ENCODE results near the gene MLXIP.

MLXIP gene

DNA sequence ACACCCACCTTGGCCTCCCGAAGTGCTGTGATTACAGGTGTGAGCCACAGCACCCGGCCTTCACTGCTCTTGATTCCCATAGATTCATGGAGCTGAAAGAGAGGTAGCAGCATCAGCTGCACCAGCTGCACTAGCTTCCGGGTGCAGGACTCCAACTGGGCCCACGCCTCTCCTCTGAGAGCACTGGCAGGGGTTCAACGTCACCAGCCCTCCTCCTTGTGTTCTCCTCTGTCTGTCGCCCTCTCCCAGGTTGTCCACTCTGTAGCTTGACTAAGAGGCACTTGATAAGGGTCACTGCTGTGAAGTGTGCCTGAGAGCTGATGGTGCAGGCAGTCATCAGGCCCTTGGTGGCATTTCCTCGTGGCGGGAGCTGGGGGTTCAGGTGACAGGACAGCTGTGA, 28.3 kb downstream of the MLXIP start:
- no peaks in the 10 kb centered on the region for H3K9me2 ChIP-seq (replicated peaks; ENCODE audit: insufficient read depth, low read length)
- no peaks in the 10 kb centered on the region for H3K9me3 ChIP-seq (ENCODE audit: insufficient read depth, low read length)
- H3K9ac ChIP-seq (ENCODE audit: low read length), result no peak overlapping the region
- H3K79me2 ChIP-seq (ENCODE audit: insufficient read depth, low read length), result peaks cover 83% of the 10 kb centered on the region
- TF ChIP-seq, protein P1, sequence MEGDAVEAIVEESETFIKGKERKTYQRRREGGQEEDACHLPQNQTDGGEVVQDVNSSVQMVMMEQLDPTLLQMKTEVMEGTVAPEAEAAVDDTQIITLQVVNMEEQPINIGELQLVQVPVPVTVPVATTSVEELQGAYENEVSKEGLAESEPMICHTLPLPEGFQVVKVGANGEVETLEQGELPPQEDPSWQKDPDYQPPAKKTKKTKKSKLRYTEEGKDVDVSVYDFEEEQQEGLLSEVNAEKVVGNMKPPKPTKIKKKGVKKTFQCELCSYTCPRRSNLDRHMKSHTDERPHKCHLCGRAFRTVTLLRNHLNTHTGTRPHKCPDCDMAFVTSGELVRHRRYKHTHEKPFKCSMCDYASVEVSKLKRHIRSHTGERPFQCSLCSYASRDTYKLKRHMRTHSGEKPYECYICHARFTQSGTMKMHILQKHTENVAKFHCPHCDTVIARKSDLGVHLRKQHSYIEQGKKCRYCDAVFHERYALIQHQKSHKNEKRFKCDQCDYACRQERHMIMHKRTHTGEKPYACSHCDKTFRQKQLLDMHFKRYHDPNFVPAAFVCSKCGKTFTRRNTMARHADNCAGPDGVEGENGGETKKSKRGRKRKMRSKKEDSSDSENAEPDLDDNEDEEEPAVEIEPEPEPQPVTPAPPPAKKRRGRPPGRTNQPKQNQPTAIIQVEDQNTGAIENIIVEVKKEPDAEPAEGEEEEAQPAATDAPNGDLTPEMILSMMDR (IDR thresholded peaks at IDR 0.05; ENCODE audit: insufficient read depth, low read length, poor library complexity, severe bottlenecking), result no peak
- TF ChIP-seq EZH2phosphoT487 (conservative IDR thresholded peaks at IDR 0.05; ENCODE audit: low read length), result no peak
- no peaks in the 10 kb centered on the region for H3F3A ChIP-seq (ENCODE audit: insufficient read depth)
- H2AFZ ChIP-seq (ENCODE audit: low read depth, low read length, severe bottlenecking), result no peak overlapping the region
- H3K27ac ChIP-seq (ENCODE audit: low read depth, low read length), result no peak overlapping the region
- H3K27me3 ChIP-seq (ENCODE audit: low read length), result no peaks in the 10 kb centered on the region
- peaks cover 4% of the 10 kb centered on the region; the same call in 1 of the 2 replicates for H4K20me1 ChIP-seq (ENCODE audit: low read depth, low read length)
- H3K4me3 ChIP-seq (ENCODE audit: insufficient read depth, low read length, poor library complexity, severe bottlenecking), result no peak overlapping the region
- no peak overlapping the region for H3K4me2 ChIP-seq (ENCODE audit: low read depth, low read length, poor library complexity, severe bottlenecking)
- H3K36me3 ChIP-seq (ENCODE audit: low read length), result no peaks in the 10 kb centered on the region

DNA sequence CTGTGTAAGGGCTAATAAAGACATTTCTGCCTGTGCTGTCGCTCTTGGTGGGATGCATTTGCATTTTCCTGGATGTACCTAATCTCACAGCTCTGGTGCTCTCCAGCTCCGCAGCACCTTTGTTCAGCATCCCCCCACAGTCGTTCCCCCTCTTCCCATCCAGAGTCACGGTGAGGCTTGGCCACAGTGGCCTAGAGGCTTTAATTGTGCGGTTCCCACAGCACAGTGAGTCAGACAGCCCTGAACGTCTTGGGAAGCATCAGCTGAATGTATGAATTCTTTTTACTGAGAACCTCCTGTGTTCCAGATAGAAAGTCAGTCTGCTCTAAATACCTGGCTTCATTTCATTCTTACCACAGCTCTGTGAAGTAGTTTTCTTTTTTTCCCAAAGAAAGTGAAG, 28.7 kb downstream of the MLXIP start:
- Histone ChIP-seq H3K9me3 (ENCODE audit: insufficient read depth, low read length) (no peaks in the 10 kb centered on the region), H3K27ac (ENCODE audit: low read depth, low read length) (no peak overlapping the region), H3K27me3 (ENCODE audit: low read length) (no peaks in the 10 kb centered on the region), H4K20me1 (ENCODE audit: low read depth, low read length) (peaks cover 4% of the 10 kb centered on the region; the same call in 1 of the 2 replicates), H3K36me3 (ENCODE audit: low read length) (no peaks in the 10 kb centered on the region), H3K9me2 (replicated peaks; ENCODE audit: insufficient read depth, low read length) (no peaks in the 10 kb centered on the region), H3K4me2 (ENCODE audit: low read depth, low read length, poor library complexity, severe bottlenecking) (no peak overlapping the region), H3K79me2 (ENCODE audit: insufficient read depth, low read length) (peaks cover 82% of the 10 kb centered on the region), H2AFZ (ENCODE audit: low read depth, low read length, severe bottlenecking) (no peak overlapping the region), H3F3A (ENCODE audit: insufficient read depth) (no peaks in the 10 kb centered on the region), H3K9ac (ENCODE audit: low read length) (no peak overlapping the region), H3K4me3 (ENCODE audit: insufficient read depth, low read length, poor library complexity, severe bottlenecking) (no peak overlapping the region)
- TF ChIP-seq, protein P1 (IDR thresholded peaks at IDR 0.05; ENCODE audit: insufficient read depth, low read length, poor library complexity, severe bottlenecking), result no peak
- TF ChIP-seq EZH2phosphoT487 (conservative IDR thresholded peaks at IDR 0.05; ENCODE audit: low read length), result no peak

DNA sequence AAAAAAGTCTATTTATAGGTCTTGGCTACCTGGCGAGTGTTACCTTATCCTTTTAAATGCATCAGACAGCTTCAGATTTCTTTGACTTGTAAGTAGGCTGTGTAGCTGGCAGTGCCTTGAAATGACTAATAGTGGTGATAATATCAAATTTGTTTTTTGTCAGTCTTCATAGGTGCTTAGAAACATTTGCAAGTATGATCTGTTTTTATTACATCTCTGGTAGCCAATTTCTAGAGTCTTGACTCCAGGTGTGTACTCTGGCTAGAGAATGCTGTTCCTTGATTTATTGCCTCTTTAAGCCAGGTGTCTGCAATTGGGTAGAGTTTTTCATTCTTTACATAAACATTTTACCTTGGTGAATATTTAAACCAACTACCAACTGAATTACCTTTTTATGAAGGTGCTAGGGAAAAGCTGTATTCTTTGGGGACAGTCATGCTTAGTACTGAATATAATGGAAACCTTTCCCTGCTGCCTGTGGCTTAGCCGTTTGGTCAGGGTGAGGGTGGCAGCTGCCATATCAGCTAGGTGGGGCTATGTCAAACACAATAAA, 32.6 kb downstream of the MLXIP start:
- Histone ChIP-seq H3K9ac (ENCODE audit: low read length) (no peak overlapping the region), H3K9me2 (replicated peaks; ENCODE audit: insufficient read depth, low read length) (no peaks in the 10 kb centered on the region), H3K27ac (ENCODE audit: low read depth, low read length) (no peak overlapping the region), H3F3A (ENCODE audit: insufficient read depth) (no peaks in the 10 kb centered on the region), H3K9me3 (ENCODE audit: insufficient read depth, low read length) (no peaks in the 10 kb centered on the region), H4K20me1 (ENCODE audit: low read depth, low read length) (peaks cover 4% of the 10 kb centered on the region; the same call in 1 of the 2 replicates), H2AFZ (ENCODE audit: low read depth, low read length, severe bottlenecking) (no peak overlapping the region), H3K4me2 (ENCODE audit: low read depth, low read length, poor library complexity, severe bottlenecking) (no peak overlapping the region), H3K27me3 (ENCODE audit: low read length) (no peaks in the 10 kb centered on the region), H3K36me3 (ENCODE audit: low read length) (no peaks in the 10 kb centered on the region), H3K79me2 (ENCODE audit: insufficient read depth, low read length) (peaks cover 60% of the 10 kb centered on the region), H3K4me3 (ENCODE audit: insufficient read depth, low read length, poor library complexity, severe bottlenecking) (no peak overlapping the region)
- TF ChIP-seq, protein P1 (IDR thresholded peaks at IDR 0.05; ENCODE audit: insufficient read depth, low read length, poor library complexity, severe bottlenecking), result no peak
- no peak for TF ChIP-seq EZH2phosphoT487 (conservative IDR thresholded peaks at IDR 0.05; ENCODE audit: low read length)
